ENCODE data around the gene CNTNAP2.

GRCh38 chr7:146106319-146106718, 10.3 kb upstream of the CNTNAP2 start:
- no peak for TF ChIP-seq POLR2AphosphoS5 (IDR thresholded peaks at IDR 0.05)
- no peak for TF ChIP-seq CTCF (IDR thresholded peaks at IDR 0.05)
- TF ChIP-seq POLR2A (IDR thresholded peaks at IDR 0.05): no peak
- no peak for TF ChIP-seq EP300 (IDR thresholded peaks at IDR 0.05)
